Measurements from ENCODE around the gene CLUH.

Gene CLUH

GRCh38 chr17:2688351-2689342 is 22.9 kb downstream of the CLUH start:
- no peak for TF ChIP-seq CTCF (IDR thresholded peaks at IDR 0.05; ENCODE audit: control insufficient read depth, insufficient read depth, low read depth, low read length, missing control alignments)
- DNase-seq (ENCODE audit: low read depth): no peak

GRCh38 chr17:2687074-2687418 is 24.5 kb downstream of the CLUH start:
- no peak for DNase-seq (ENCODE audit: low read depth)
- no peak overlapping the region for H3K4me3 ChIP-seq (ENCODE audit: control insufficient read depth, low read depth, low read length)

More at GRCh38 chr17:2688351-2689342, 22.9 kb downstream of the CLUH start:
- H3K4me3 ChIP-seq (ENCODE audit: control insufficient read depth, low read depth, low read length): no peak overlapping the region

GRCh38 chr17:2685696-2686095 is 25.9 kb downstream of the CLUH start:
- DNase-seq (ENCODE audit: low read depth): no peak
- H3K4me3 ChIP-seq (ENCODE audit: control insufficient read depth, low read depth, low read length): no peak overlapping the region
- TF ChIP-seq CTCF (IDR thresholded peaks at IDR 0.05; ENCODE audit: control insufficient read depth, insufficient read depth, low read depth, low read length, missing control alignments): no peak

More at GRCh38 chr17:2687074-2687418, 24.5 kb downstream of the CLUH start:
- no peak for TF ChIP-seq CTCF (IDR thresholded peaks at IDR 0.05; ENCODE audit: control insufficient read depth, insufficient read depth, low read depth, low read length, missing control alignments)

- DNase-seq (ENCODE audit: low read depth): no peak
- no peak for TF ChIP-seq CTCF (IDR thresholded peaks at IDR 0.05; ENCODE audit: control insufficient read depth, insufficient read depth, low read depth, low read length, missing control alignments)
- no peak overlapping the region for H3K4me3 ChIP-seq (ENCODE audit: control insufficient read depth, low read depth, low read length)
Measured at GRCh38 chr17:2684549-2684948, 27.0 kb downstream of the CLUH start.

GRCh38 chr17:2683912-2684311 is 27.7 kb downstream of the CLUH start:
- TF ChIP-seq CTCF (IDR thresholded peaks at IDR 0.05; ENCODE audit: control insufficient read depth, insufficient read depth, low read depth, low read length, missing control alignments): no peak
- no peak for DNase-seq (ENCODE audit: low read depth)
- H3K4me3 ChIP-seq (ENCODE audit: control insufficient read depth, low read depth, low read length): no peak overlapping the region

GRCh38 chr17:2682176-2682938 is 29.2 kb downstream of the CLUH start:
- no peak for TF ChIP-seq CTCF (IDR thresholded peaks at IDR 0.05; ENCODE audit: control insufficient read depth, insufficient read depth, low read depth, low read length, missing control alignments)
- no peak overlapping the region for H3K4me3 ChIP-seq (ENCODE audit: control insufficient read depth, low read depth, low read length)
- DNase-seq (ENCODE audit: low read depth): no peak
